Measurements from ENCODE around the gene NRCAM.

GRCh38 chr7:108322925-108323832 lies 133.1 kb downstream of the NRCAM start:
- TF ChIP-seq CTCF (IDR thresholded peaks at IDR 0.05; ENCODE audit: low read depth, low read length) (no peak), EZH2phosphoT487 (IDR thresholded peaks at IDR 0.05; ENCODE audit: low read depth) (no peak)

All from OCI-LY3 (cell line).